GM19240 (cell line): Measurements from ENCODE around the gene NOS1AP.

Experiments
- DNase-seq: peaks from one replicate; pipeline ENCODE4 v3.0.0; 2011; ENCODE audit warnings: low spot score; ENCODE audit not compliant: insufficient read length

Gene NOS1AP

DNA sequence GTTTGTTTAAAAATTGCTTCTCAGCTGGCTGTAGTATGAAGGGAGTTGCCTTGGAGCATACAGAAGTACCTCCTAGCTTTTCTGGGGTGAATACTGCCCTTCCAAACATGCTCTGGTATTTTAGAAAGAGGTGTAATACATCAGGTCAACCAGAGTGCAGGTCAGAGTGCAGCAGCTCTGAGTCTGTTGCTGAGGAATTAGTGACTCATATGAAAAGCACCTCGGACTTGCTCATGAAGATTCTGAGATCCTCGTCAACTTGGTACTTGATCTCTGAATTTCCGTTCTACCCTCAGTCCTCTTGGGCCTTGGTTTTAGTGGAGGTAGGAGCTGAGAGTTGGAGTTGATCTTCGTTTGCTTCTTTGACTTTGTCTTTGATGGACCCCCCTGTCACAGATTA, 67.3 kb downstream of the NOS1AP start:
- DNase-seq: no peak

DNA sequence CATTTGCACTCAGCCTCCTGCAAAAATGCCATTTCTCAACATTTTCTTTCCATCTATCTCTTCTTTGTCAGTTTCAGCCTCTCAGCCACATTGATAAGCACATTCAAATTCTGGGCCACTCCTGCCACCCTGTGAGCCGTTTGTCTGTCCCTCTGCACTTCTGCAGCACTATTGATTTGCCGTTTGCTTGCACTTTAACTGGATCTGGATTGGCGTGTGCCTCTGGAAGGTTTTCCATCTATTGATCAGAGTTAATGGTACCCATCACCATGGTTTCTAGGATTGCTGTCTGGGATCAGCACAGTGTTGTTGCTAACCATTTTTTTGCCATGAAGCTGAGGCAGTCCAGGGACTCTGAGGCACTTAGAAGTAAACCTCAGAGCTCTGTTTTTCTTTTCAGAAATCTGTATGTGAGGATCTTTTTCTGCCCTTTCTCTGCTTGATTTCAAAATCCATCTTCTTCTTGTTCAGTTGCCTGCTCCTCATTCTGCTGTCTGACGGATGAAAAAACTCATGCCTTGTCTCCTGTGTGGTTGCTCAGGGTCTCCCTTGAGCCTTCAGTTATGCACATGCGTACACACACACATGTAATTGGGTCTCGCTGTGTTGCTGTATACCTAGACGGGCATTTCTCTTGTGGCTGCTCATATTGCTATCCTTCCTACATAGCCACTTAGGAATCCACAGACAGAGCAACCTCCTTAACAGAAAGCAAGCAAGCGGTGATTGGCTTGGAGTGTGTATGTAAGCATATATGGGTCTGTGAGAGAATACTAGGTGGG, 67.9 kb downstream of the NOS1AP start:
- DNase-seq: no peak

DNA sequence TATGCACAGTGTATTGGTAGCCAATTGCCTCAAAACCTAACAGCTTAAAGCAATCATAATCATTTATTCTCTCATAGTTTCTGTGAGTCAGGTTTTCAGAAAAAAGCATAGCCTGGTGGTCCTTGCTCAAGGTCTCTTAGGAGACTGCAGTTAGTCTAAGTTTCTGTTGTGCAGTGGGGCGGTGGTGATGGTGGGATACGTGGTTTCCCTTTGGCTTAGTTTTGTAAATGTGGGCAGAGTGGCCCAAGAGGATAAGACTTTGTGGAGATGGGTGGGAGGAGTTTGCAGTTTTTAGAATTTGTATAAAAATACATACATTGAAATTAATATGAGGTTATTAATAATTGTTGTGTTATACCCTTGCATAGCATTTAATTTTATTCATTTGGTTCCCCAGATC, 68.6 kb downstream of the NOS1AP start:
- DNase-seq: no peak

DNA sequence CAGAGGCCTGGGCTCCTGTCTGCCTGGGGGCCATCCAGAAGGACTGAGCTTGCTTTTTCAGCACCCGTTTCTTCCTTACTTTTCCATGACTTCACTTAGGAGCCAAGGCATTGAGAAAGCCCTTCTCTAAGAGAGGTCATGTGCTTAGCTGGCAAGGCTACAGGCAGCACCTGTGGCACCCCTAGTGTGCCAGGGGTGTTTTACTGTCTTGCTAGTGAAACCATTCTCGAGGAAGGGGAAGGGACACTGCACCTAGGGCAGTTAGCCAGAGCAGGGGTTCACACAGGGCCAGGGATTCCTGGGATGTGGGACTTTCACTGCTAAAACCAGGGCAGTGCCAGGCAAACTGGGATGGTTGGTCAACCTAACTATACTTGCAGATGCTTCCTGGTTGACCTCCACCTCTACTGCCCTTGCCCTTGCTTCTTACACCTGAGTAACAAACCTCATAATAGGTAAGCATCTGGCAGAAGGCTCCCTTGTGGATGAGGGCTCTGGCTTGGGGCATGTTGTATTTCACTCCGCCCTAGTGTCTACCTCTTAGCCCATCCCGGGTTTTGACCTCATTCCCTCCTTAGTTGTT, 69.2 kb downstream of the NOS1AP start:
- no peak for DNase-seq

DNA sequence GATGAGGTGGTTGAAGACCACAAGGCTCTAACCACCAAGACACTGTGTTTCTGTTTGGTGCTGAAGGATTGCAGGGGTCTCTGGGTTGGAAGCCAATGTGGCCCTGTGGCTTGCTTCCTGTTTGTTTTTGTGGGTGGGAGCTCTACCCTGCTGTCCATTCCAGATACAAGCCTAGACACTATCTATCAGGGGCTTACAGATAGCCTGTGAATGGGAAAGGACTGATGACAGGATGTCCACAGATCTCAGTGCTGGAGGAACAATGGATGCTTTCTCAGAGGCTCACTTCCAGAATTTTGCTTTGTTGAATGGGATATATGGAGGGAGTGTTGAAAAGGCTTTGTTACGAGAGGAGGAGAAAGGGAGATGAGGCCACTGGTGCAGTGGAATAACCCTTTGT, 69.7 kb downstream of the NOS1AP start:
- DNase-seq: no peak

DNA sequence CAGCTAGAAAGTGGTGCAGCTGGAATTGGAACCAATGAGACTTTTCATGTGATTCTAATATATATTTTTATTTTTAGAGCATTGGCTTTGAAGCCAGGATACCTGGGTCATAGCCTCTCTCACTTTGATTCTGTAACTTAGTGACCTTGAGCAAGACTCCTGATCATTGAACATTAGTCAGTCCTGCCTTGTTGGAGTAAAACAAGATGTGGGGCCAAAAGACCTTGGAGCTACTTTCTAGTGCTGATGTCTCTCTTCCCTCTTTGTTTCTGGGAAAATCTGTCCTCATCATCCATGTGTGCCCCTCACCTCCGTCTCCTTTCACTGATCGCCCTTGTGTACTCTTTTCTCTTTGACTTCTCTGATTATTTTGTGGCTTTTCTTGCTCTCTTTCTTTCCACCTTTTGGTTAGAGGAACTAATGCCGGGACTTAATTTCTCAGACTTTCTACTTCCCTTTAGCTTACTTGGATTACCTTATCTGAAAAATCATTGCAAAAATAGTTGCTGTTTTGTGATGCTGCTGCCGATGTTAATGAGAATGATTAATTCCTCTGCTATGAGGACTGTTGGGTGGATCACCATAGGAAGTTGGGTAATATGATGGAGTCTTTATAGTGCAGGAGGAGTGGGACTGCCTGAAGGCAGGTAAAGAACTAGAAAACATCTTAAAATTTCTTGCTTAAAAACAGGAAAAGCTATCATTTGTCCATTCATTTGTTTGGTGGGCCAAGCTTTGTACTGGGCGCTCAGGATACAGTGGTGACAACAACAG, 72.0 kb downstream of the NOS1AP start:
- DNase-seq: no peak

DNA sequence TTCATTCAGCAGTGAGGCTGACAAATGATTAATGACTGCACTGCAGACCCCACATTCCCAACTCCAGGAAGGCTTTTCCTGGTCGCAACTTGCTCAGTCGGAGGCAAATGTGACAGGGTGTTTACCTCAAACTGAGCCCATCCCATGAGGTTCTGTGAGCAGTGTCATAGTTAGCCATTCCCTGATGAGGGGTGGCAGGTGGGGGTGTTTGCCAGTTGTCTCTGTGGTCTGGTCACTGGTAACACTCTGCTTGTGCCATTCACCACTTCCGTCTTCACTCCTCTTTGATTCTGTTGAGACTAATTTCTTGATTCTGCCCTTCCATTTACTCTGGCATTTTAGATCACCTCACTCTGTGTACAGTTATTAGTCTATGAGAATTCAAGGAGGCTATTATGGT, 73.5 kb downstream of the NOS1AP start:
- no peak for DNase-seq

DNA sequence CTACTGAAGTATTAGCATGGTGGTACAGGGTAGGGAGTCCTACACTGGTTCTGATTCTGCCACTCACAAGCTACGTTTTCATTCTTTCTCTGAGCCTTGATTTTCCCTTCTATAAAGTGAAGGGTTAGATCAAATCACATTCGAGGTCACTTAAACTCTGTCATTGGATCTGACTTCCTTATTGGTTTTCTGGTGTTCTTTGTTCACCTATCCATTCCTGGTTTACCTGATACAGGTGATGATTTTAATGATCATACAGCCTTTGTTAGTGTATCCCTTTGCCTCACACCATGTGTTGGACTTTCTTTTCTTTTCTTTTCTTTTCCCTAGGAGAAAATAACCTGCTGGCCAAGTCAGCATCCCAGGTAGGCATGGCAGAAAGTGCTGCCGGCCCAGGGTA, 74.8 kb downstream of the NOS1AP start:
- no peak for DNase-seq

DNA sequence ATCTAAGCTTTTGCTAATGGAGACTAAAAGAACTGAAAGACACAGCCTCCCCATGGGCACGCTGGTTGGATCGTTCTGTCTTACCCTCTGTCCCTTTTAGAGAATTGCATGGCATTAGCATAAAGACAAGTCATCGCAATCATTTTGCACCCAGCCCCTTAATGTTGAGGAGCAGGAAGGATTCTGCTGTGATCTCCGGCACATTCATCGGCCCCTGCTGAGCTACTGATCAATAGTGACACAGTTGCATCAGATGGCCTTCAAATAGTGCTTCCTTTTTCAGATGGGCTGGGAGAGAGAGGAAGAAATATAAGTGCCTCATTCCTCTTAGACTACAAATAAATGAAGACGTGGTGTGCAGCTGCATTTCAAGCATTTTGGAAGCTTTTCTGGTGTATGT, 75.4 kb downstream of the NOS1AP start:
- DNase-seq: no peak

DNA sequence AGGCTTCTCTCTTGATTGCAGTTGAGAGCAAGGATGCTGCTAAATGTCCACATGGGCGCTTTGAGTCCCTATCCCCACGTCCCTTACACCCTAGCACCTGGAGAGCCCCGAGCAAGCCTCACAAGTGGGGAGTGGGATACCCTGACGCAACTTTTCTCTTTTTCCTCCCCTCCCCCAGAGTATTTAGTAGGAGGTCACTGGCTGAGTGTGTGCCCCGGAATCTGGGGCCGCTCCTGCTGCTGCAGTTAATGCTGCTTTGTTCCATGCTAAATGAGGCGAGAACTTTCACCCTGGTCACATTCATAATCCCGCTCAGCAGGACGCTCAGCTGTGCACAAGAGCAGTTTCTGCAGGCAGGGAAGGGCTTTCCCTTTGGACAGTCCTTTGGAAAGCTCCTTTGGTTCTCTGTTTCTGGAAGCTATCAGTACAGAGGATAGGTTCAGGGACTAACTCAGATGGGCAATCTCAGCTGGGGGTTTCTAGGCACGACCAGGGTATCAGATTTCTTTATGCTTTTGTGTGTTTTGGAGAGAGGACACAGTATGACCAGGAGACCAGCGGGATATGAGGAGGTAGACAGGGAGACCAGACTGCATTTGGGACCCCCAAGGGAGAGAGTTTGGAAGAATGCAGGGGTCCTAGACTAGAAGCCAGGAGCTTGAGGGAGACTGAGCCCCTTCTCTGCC, 75.9 kb downstream of the NOS1AP start:
- no peak for DNase-seq

DNA sequence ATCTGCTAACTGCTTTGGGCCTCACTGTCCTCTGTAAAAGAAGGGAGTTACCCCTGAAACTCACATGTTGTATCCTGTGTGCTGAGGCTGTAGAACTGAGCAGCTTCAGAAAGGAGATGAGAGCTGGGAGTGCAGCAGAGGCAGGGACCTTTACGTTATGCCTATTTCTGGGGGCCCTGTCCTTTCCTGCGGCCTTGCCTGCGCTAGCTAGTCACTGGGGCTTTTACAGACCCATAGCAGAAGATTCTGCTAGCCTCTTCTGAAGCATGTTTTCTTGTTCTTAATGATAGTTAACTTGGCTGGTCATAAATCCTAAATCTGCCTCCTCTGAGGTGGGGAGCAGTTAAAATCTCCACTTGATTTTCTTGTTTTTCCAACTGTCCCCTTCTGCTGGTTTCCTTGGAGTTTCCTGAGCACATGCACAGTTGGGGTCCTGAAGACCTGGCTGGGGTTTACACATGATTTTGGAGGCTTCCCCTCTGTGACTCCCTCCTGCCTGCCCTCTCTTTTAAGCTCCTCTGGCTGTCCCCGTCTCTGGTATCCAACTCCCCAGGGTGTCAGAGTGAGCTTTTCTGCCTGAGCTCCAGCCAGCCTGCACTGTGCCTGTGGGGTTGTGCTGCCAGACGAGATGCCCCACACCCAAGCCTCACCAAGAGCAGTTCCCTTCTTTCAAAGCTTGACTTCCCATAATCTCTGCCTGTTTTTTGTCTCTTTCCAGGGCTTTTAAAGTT, 76.6 kb downstream of the NOS1AP start:
- no peak for DNase-seq

DNA sequence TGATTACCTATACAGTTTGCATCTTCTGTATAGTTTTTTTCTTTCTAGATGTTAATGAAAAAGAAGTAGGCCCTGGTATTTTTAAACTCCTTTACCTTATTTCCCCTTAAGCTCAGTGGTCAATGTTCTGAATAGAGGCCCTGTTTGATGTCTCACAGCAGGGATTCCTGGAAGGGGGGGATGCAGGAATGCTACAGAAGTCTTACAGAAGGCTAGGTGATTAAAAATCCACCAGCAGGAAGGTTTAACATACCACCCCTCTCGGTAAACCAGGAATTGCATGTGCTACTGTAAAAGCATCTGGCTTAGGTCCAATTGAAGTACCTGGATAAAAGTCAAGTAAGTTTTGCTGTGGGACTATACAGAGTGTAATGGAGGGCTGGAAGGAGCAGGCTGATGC, 78.3 kb downstream of the NOS1AP start:
- no peak for DNase-seq

DNA sequence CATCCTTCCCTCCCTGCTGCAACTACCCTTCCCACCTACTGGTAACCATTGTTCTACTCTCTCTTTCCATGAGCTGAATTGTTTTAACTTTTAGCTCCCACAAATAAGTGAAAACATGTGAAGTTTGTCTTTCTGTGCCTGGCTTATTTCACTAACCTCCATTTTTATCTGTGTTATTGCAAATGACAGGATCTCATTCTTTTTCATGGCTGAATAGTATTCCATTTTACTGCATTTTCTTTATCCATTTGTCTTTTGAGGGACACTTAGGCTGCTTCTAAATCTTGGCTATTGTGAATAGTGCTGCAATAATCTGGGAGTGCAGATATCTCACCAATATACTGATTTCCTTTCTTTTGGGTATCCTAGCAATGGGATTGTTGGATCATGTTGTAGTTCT, 80.6 kb downstream of the NOS1AP start:
- no peak for DNase-seq

DNA sequence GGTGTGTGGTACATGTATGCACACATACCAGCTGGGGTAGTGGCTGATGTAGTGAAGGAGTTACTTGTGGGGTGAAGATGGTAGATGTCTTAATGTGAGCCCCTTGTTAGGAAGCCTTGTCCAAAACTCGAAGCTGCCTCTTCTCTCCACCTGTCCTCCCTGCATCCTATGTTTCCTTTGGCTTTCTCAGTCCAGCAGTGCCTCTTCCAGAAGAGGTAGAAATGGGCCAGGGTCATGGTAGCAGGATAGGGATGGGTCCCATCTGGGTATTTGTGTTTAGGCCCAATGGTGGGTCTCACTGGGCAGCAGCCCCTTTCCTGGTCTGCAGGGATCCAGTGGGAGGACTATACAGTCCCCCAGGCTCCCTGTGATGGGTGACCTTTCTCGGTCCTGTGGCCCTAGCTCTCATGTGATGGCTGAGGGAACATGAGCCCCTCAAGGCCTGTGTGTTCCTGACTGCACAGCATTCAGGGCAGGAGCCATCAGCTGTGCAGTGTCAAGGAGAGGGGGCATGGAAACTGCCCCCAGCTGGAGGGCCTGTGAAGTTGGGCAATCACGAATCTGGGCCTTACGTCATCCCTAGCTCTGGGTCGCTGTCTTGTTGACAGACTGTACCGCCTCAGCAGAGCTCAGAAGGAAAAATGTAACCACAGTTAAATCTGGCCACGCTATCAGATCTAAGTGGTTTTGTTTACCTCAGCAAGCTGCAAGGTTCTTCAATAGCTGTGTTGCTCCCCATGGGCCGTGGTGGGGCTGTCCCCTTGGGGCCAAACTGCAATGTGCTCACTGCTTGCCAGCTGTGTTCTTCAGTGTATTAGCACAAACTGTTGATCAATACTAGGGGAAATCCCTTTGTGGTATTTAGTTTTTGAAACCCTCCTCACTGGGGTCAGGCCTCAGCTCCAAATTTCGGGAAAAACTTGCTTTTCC, 82.7 kb downstream of the NOS1AP start:
- no peak for DNase-seq

DNA sequence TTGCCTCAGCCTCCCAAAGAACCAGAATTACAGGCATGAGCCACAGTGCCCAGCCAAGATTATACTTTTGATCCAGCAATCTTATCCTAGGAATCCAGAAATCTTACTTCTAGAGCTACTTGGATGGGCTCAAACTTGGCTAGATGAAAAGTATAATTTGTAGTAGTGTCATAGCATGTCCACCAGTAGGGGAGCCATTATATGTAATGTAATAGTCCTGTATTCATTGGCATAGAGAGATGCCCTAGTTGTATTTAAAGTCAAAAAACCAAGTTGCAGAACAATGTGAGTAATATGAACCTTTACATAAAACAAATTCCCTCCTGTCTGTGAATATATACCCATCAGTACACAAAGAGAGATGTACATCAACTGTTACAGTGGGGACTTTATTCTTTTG, 83.9 kb downstream of the NOS1AP start:
- no peak for DNase-seq

DNA sequence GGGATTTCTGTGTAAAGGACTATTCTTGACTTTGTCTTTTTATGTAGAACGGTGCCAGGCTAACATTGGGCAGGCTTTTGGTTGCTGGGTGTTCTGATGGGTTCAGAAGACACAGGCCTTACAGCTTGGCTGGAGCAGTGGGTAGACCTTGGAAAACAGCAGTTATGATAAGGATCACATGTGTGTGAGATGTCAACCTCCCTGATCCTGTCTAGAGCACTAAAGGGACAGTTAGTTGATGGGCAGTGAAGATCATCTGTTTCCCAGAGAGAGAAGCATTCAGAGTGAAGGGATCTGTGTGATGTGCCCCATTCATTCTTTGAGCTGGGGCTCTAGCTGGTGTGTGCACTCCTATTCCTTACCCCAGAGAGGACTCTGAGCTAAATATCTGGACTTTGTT, 88.0 kb downstream of the NOS1AP start:
- DNase-seq: no peak

DNA sequence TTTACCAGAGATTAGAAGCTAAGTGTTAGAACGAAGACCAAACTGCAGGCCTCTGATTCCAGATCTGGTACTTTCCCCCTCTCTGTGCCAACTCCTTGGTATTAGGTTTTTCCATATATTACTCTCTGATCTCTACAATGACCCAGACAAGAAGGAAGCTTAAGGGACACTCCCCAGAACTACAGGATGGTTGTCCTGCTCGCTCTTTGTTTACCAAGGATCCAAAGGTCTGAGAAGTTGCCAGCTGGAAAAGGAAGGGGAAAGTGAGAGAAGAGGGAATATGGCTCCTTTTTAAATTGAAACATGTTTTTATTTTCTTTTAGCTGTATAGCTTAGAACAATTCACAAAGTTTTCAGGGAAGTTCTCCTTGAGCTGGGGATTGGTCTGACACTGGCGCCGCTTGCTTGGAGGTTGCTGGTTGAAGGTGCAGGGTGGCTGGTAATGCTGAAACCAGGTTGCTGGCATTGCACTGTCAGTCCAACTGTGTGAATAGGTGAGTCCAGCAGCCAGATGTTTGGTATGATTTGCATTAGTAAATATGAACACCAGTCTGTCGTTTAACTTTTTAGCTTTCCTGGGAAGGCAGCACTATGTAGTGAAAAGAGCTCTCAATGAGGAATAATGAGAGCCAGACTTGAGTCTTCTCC, 89.3 kb downstream of the NOS1AP start:
- DNase-seq: no peak

DNA sequence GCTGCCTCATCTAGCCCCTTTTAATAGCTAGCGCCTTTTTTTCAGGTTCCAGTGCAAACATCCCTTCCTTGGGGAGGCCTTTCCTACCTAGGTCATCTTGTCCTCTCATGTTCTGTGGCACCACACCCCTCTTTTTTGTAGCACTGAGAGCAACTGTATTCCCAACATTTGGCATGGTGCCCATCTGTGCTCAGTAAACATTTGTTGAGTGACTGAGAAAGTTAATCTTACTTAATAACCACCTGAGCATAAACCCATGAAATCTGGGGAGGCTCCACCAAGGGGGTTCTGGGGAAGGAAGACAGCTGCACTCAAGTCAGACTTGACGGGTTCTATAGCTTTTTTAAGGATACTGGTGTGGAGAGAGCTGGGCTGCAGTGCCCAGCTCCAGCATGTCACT, 90.0 kb downstream of the NOS1AP start:
- no peak for DNase-seq

DNA sequence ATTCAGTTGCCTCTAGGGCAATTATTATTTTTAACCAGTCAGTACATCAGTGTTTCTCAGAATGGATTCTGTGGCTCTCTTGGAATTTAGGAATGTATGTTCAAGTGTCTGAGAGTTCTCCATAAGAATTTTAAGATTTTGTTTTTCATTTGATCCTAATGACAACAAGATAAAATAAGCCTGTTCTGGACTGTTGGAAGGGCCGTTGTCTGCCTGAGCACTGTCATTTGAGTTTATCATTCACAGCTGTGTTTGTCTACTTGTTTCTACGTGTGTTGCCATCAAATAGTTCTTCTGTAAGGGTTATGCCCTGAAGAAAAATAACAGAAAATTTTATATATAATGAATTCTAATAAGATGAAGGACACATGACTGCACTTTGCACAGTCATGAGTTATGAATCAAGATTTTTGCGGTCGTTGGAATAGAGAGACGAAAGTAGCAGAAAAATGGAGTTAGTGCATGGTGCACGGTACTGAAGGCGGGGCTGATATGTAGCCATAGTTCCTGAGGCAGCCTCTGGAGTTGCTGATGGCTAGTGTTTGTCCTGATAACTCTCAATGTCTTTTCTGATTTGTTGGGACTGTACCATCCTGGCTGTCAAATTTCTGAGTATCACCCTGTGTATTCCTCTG, 92.5 kb downstream of the NOS1AP start:
- no peak for DNase-seq
